GM23338 (cell line): ENCODE measurements around the gene VAMP8. TPM values are rescaled to one million over a fixed set of nuclear protein-coding genes. Genes with fewer than 3 reads are reported as not detected.
A peak's percentile ranks its signal among the peaks of the same experiment; 100 is the strongest.
"Not testable (repeated sequence)": the region's sequence is repeated elsewhere in the genome, so short reads cannot be mapped to it uniquely, and the experiment has no call there.

ENCODE experiments used
- ATAC-seq: fragments of 200-7000 bp; cut with Tn5 transposase; 3 replicates; pipeline ENCODE4 v1.9.1; 2020
- DNase-seq: peaks from one replicate; pipeline ENCODE4 v3.0.0-alpha.2; 2015; ENCODE audit warnings: low spot score
- H2AFZ ChIP-seq: fragments of 200-600 bp; sonication (generic); 2 replicates; pipeline ENCODE4 v1.8.0; 2016; ENCODE audit warnings: antibody characterized with exemption, mild to moderate bottlenecking, moderate library complexity
- H3F3A ChIP-seq: fragments of 200-600 bp; sonication (generic); replicated peaks from 2 replicates; pipeline ENCODE4 v1.8.0; 2017; ENCODE audit warnings: antibody characterized with exemption, mixed run types, low read depth
- H3K27ac ChIP-seq: fragments of 200-600 bp; sonication (generic); 2 replicates; pipeline ENCODE4 v1.6.1; 2016; ENCODE audit warnings: low read depth
- H3K27me3 ChIP-seq: fragments of 200-600 bp; sonication (generic); 2 replicates; pipeline ENCODE4 v1.8.0; 2016; ENCODE audit warnings: mild to moderate bottlenecking, mixed run types, moderate library complexity; ENCODE audit not compliant: insufficient read depth
- H3K36me3 ChIP-seq: fragments of 200-600 bp; sonication (generic); 2 replicates; pipeline ENCODE4 v1.8.0; 2016; ENCODE audit warnings: mild to moderate bottlenecking; ENCODE audit not compliant: insufficient read depth
- H3K4me1 ChIP-seq: fragments of 200-600 bp; sonication (generic); 2 replicates; pipeline ENCODE4 v1.8.0; 2016; ENCODE audit warnings: mild to moderate bottlenecking, moderate library complexity; ENCODE audit not compliant: insufficient read depth
- H3K4me2 ChIP-seq: fragments of 200-600 bp; sonication (generic); 2 replicates; pipeline ENCODE4 v1.7.1; 2017; ENCODE audit warnings: mixed run types
- H3K4me3 ChIP-seq: fragments of 200-600 bp; sonication (generic); 2 replicates; pipeline ENCODE4 v1.6.1; 2016; ENCODE audit warnings: mixed run types
- H3K79me2 ChIP-seq: fragments of 200-600 bp; sonication (generic); replicated peaks from 2 replicates; pipeline ENCODE4 v1.8.0; 2017; ENCODE audit warnings: mild to moderate bottlenecking; ENCODE audit not compliant: insufficient read depth
- H3K9me2 ChIP-seq: fragments of 200-600 bp; sonication (generic); 2 replicates; pipeline ENCODE4 v1.8.0; 2017; ENCODE audit not compliant: insufficient read depth
- H4K20me1 ChIP-seq: fragments of 200-600 bp; sonication (generic); replicated peaks from 2 replicates; pipeline ENCODE4 v1.8.0; 2017; ENCODE audit warnings: mild to moderate bottlenecking; ENCODE audit not compliant: insufficient read depth
- H3K27ac Mint-ChIP-seq: 2 replicates; pipeline ENCODE4 v1.8.0; 2020; ENCODE audit warnings: inconsistent platforms, mild to moderate bottlenecking, moderate library complexity, mixed read lengths
- H3K27me3 Mint-ChIP-seq: 3 replicates; pipeline ENCODE4 v1.8.0; 2022; ENCODE audit warnings: low read depth, mild to moderate bottlenecking, moderate library complexity, mixed read lengths, inconsistent platforms; ENCODE audit not compliant: insufficient read depth, poor library complexity
- H3K36me3 Mint-ChIP-seq: 3 replicates; pipeline ENCODE4 v1.8.0; 2021; ENCODE audit warnings: low read depth, mild to moderate bottlenecking, inconsistent platforms, moderate library complexity, mixed read lengths
- H3K4me1 Mint-ChIP-seq: 3 replicates; pipeline ENCODE4 v1.8.0; 2020; ENCODE audit warnings: mild to moderate bottlenecking, inconsistent platforms, mixed read lengths
- H3K4me3 Mint-ChIP-seq: 3 replicates; pipeline ENCODE4 v1.8.0; 2021; ENCODE audit warnings: moderate library complexity, mild to moderate bottlenecking, inconsistent platforms, mixed read lengths
- H3K9me3 Mint-ChIP-seq: 3 replicates; pipeline ENCODE4 v1.8.0; 2020; ENCODE audit warnings: moderate library complexity, mild to moderate bottlenecking, inconsistent platforms, mixed read lengths
- CREB1 ChIP-seq: fragments of 250-450 bp; sonication (Bioruptor Pico); IDR thresholded peaks from 2 replicates; pipeline ENCODE4 v1.5.0; 2020; ENCODE audit warnings: low read depth, mild to moderate bottlenecking, moderate library complexity
- ETS1 ChIP-seq: IDR thresholded peaks from 2 replicates; pipeline ENCODE4 v1.6.1; 2016; ENCODE audit warnings: antibody characterized with exemption
- EZH2phosphoT487 ChIP-seq: fragments of 200-600 bp; sonication (generic); IDR thresholded peaks from one replicate; pipeline ENCODE4 v1.8.1; 2018; ENCODE audit warnings: antibody characterized with exemption; ENCODE audit not compliant: unreplicated experiment
- JUNB ChIP-seq: IDR thresholded peaks from one replicate; pipeline ENCODE4 v1.6.1; 2016; ENCODE audit warnings: antibody characterized with exemption; ENCODE audit not compliant: unreplicated experiment
- NANOG ChIP-seq: IDR thresholded peaks from 2 replicates; pipeline ENCODE4 v1.6.1; 2016; ENCODE audit warnings: antibody characterized with exemption, borderline replicate concordance
- POLR2AphosphoS5 ChIP-seq: IDR thresholded peaks from 2 replicates; pipeline ENCODE4 v1.6.1; 2016; ENCODE audit warnings: antibody characterized with exemption, low read depth
- REST ChIP-seq: IDR thresholded peaks from one replicate; pipeline ENCODE4 v1.6.1; 2018; ENCODE audit warnings: antibody characterized with exemption; ENCODE audit not compliant: unreplicated experiment
- STAT1 ChIP-seq: IDR thresholded peaks from one replicate; pipeline ENCODE4 v1.6.1; 2016; ENCODE audit warnings: antibody characterized with exemption; ENCODE audit not compliant: unreplicated experiment
- ZNF114 ChIP-seq: fragments of 250-450 bp; sonication (Bioruptor Pico); IDR thresholded peaks from 2 replicates; pipeline ENCODE4 v1.5.0; 2020; ENCODE audit warnings: mild to moderate bottlenecking, moderate library complexity
- ZNF331 ChIP-seq: fragments of 250-450 bp; sonication (Bioruptor Pico); IDR thresholded peaks from 2 replicates; pipeline ENCODE4 v1.5.0; 2020; ENCODE audit warnings: low read depth, mild to moderate bottlenecking, moderate library complexity
- polyA plus RNA-seq: library from polyadenylated mRNA; unstranded; fragments of >200 nt; fragmentation: Nextera tagmentation; extraction: Ambion mirVana; gene quantifications from 2 replicates; pipeline ENCODE4 v1.2.1, GENCODE V29; 2016
- total RNA-seq: library from RNA; depleted of rRNA; stranded (reverse); fragments of >200 nt; shearing (Covaris generic); gene quantifications from 2 replicates; pipeline ENCODE4 v1.2.3, GENCODE V29; 2014
- TF ChIP-seq, protein P1 (sequence below): fragments of 250-450 bp; sonication (Bioruptor Pico); IDR thresholded peaks from 2 replicates; pipeline ENCODE4 v1.5.0; 2020; ENCODE audit warnings: mild to moderate bottlenecking, moderate library complexity

VAMP8 gene
- total and polyA plus RNA-seq, 2 experiments from 2014 or later = 16.3 to 71.7 TPM

GRCh38 chr2:85614757-85615156 lies 37.4 kb downstream of the VAMP8 start:
- H3K27me3 ChIP-seq, H2AFZ ChIP-seq, H3K36me3 ChIP-seq, H3K9me2 ChIP-seq, H3K27ac Mint-ChIP-seq, H3K4me3 ChIP-seq, ATAC-seq, H3K9me3 Mint-ChIP-seq, H3K27ac ChIP-seq, DNase-seq, H3K4me1 Mint-ChIP-seq, H3K27me3 Mint-ChIP-seq, H3K4me2 ChIP-seq, H3K4me3 Mint-ChIP-seq: not testable (repeated sequence)
- peaks cover 23% of the 10 kb centered on the region for H3K36me3 Mint-ChIP-seq
- Histone ChIP-seq H4K20me1 (peaks cover 27% of the 10 kb centered on the region), H3K4me1 (peaks cover 14% of the 10 kb centered on the region), H3F3A (peaks cover 12% of the 10 kb centered on the region; the same call in 1 of the 2 replicates), H3K79me2 (peaks cover 50% of the 10 kb centered on the region)

DNA sequence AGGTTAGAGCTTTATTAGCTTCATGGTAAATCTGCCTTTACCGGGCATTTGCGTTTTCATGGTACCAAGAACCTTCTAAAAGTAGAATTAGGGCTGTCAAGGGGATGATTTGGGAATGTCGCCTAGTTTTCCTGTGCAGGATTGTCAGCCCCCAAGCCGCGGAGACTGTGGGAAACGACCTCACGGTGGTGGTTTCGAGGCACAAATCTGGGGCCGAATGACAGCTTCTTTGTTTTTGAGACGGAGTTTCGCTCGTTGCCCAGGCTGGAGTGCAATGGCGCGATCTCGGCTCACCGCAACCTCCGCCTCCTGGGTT lies 38.0 kb downstream of the VAMP8 start:
- peaks cover 15% of the 10 kb centered on the region for H3K36me3 ChIP-seq
- Mint-ChIP-seq H3K27me3 (peaks cover 5% of the 10 kb centered on the region), H3K9me3 (no peaks in the 10 kb centered on the region), H3K4me3 (peak overlapping the region; percentile 94), H3K36me3 (peaks cover 19% of the 10 kb centered on the region), H3K27ac (peak overlapping the region; percentile 98; the same call in 1 of the 2 replicates), H3K4me1 (peaks cover 4% of the 10 kb centered on the region)
- no peak for DNase-seq
- peak overlapping the region; percentile 92 for H3K27ac ChIP-seq
- H3K79me2 ChIP-seq = peaks cover 51% of the 10 kb centered on the region
- H3K27me3 ChIP-seq = no peaks in the 10 kb centered on the region
- H4K20me1 ChIP-seq = peaks cover 30% of the 10 kb centered on the region
- no peaks in the 10 kb centered on the region for H3K9me2 ChIP-seq
- H2AFZ ChIP-seq = peak overlapping the region; percentile 77
- peaks cover 12% of the 10 kb centered on the region; the same call in 1 of the 2 replicates for H3F3A ChIP-seq
- H3K4me3 ChIP-seq = peak overlapping the region; percentile 82
- peak overlapping the region; percentile 72 for H3K4me2 ChIP-seq
- ATAC-seq = no peak
- peaks cover 14% of the 10 kb centered on the region for H3K4me1 ChIP-seq
- TF ChIP-seq, protein P1, sequence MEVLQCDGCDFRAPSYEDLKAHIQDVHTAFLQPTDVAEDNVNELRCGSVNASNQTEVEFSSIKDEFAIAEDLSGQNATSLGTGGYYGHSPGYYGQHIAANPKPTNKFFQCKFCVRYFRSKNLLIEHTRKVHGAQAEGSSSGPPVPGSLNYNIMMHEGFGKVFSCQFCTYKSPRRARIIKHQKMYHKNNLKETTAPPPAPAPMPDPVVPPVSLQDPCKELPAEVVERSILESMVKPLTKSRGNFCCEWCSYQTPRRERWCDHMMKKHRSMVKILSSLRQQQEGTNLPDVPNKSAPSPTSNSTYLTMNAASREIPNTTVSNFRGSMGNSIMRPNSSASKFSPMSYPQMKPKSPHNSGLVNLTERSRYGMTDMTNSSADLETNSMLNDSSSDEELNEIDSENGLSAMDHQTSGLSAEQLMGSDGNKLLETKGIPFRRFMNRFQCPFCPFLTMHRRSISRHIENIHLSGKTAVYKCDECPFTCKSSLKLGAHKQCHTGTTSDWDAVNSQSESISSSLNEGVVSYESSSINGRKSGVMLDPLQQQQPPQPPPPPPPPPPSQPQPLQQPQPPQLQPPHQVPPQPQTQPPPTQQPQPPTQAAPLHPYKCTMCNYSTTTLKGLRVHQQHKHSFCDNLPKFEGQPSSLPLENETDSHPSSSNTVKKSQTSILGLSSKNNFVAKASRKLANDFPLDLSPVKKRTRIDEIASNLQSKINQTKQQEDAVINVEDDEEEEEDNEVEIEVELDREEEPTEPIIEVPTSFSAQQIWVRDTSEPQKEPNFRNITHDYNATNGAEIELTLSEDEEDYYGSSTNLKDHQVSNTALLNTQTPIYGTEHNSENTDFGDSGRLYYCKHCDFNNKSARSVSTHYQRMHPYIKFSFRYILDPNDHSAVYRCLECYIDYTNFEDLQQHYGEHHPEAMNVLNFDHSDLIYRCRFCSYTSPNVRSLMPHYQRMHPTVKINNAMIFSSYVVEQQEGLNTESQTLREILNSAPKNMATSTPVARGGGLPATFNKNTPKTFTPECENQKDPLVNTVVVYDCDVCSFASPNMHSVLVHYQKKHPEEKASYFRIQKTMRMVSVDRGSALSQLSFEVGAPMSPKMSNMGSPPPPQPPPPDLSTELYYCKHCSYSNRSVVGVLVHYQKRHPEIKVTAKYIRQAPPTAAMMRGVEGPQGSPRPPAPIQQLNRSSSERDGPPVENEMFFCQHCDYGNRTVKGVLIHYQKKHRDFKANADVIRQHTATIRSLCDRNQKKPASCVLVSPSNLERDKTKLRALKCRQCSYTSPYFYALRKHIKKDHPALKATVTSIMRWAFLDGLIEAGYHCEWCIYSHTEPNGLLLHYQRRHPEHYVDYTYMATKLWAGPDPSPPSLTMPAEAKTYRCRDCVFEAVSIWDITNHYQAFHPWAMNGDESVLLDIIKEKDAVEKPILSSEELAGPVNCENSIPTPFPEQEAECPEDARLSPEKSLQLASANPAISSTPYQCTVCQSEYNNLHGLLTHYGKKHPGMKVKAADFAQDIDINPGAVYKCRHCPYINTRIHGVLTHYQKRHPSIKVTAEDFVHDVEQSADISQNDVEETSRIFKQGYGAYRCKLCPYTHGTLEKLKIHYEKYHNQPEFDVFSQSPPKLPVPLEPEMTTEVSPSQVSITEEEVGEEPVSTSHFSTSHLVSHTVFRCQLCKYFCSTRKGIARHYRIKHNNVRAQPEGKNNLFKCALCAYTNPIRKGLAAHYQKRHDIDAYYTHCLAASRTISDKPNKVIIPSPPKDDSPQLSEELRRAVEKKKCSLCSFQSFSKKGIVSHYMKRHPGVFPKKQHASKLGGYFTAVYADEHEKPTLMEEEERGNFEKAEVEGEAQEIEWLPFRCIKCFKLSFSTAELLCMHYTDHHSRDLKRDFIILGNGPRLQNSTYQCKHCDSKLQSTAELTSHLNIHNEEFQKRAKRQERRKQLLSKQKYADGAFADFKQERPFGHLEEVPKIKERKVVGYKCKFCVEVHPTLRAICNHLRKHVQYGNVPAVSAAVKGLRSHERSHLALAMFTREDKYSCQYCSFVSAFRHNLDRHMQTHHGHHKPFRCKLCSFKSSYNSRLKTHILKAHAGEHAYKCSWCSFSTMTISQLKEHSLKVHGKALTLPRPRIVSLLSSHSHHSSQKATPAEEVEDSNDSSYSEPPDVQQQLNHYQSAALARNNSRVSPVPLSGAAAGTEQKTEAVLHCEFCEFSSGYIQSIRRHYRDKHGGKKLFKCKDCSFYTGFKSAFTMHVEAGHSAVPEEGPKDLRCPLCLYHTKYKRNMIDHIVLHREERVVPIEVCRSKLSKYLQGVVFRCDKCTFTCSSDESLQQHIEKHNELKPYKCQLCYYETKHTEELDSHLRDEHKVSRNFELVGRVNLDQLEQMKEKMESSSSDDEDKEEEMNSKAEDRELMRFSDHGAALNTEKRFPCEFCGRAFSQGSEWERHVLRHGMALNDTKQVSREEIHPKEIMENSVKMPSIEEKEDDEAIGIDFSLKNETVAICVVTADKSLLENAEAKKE (CRISPR knock-in tag) = no peak
- no peak for TF ChIP-seq STAT1
- no peak for TF ChIP-seq CREB1 (CRISPR knock-in tag)
- no peak for TF ChIP-seq ZNF114
- no peak for TF ChIP-seq JUNB
- TF ChIP-seq ETS1 = no peak
- no peak for TF ChIP-seq REST
- TF ChIP-seq EZH2phosphoT487 = no peak
- TF ChIP-seq POLR2AphosphoS5 = no peak
- no peak for TF ChIP-seq NANOG
- no peak for TF ChIP-seq ZNF331 (CRISPR knock-in tag)
